ENCODE measurements around the gene CYP4Z1.
"Not testable (repeated sequence)": the region's sequence is repeated elsewhere in the genome, so short reads cannot be mapped to it uniquely, and the experiment has no call there.

The CYP4Z1 gene

GRCh38 chr1:47067097-47067594 lies at the start of gene CYP4Z1:
TSS of gene CYP4Z1 (plus strand) at chr1:47067231. CDS start at chr1:47067491, 260 bp downstream.
- no peak for DNase-seq

- DNase-seq: no peak
These were observed 46.0 kb upstream of the CYP4Z1 start for GRCh38 chr1:47021070-47021469.

- peak; percentile 60 for DNase-seq
These were observed 43.5 kb upstream of the CYP4Z1 start, which contains the start of gene CYP4X1 for GRCh38 chr1:47023268-47024140. TSS of gene CYP4X1 (plus strand) at chr1:47023669. CDS start at chr1:47023818, 149 bp downstream.

GRCh38 chr1:47024141-47024801 lies 42.8 kb upstream of the CYP4Z1 start:
- no peak for DNase-seq

GRCh38 chr1:47030170-47030805 lies 36.7 kb upstream of the CYP4Z1 start:
- DNase-seq: no peak

GRCh38 chr1:47031059-47031458 lies 36.0 kb upstream of the CYP4Z1 start:
- DNase-seq: no peak

GRCh38 chr1:47031585-47031984 lies 35.4 kb upstream of the CYP4Z1 start:
- no peak for DNase-seq

- no peak for DNase-seq
These were observed 30.3 kb upstream of the CYP4Z1 start for GRCh38 chr1:47036764-47037163.

GRCh38 chr1:47059376-47059775 lies 7.7 kb upstream of the CYP4Z1 start:
- DNase-seq: no peak

GRCh38 chr1:47069080-47069479 lies 2.0 kb downstream of the CYP4Z1 start:
- DNase-seq: not testable (repeated sequence)

GRCh38 chr1:47069509-47069908 lies 2.5 kb downstream of the CYP4Z1 start:
- not testable (repeated sequence) for DNase-seq

GRCh38 chr1:47089356-47089755 lies 22.3 kb downstream of the CYP4Z1 start:
- peak; percentile 51 for DNase-seq

- not testable (repeated sequence) for DNase-seq
These were observed 24.4 kb downstream of the CYP4Z1 start for GRCh38 chr1:47091476-47091875.

GRCh38 chr1:47104816-47105215 lies 37.8 kb downstream of the CYP4Z1 start:
- no peak for DNase-seq

- DNase-seq: no peak
These were observed 39.8 kb downstream of the CYP4Z1 start for GRCh38 chr1:47106792-47107191.

GRCh38 chr1:47107851-47108574 lies 41.0 kb downstream of the CYP4Z1 start:
- DNase-seq: not testable (repeated sequence)

GRCh38 chr1:47109482-47109881 lies 42.5 kb downstream of the CYP4Z1 start:
- peak; percentile 90 for DNase-seq

GRCh38 chr1:47113178-47113577 lies 46.1 kb downstream of the CYP4Z1 start:
- DNase-seq: no peak

- DNase-seq: not testable (repeated sequence)
These were observed 54.0 kb downstream of the CYP4Z1 start for GRCh38 chr1:47121039-47121438.

- not testable (repeated sequence) for DNase-seq
These were observed 57.8 kb downstream of the CYP4Z1 start for GRCh38 chr1:47124834-47125233.

GRCh38 chr1:47126997-47127396 lies 60.0 kb downstream of the CYP4Z1 start:
- DNase-seq: not testable (repeated sequence)

GRCh38 chr1:47128221-47128620 lies 61.2 kb downstream of the CYP4Z1 start:
- no peak for DNase-seq

- not testable (repeated sequence) for DNase-seq
These were observed 61.8 kb downstream of the CYP4Z1 start for GRCh38 chr1:47128854-47129253.
